Adrenal gland (tissue), 12 donors: Measurements from ENCODE around the gene ZNF772. TPM values are rescaled to one million over a fixed set of nuclear protein-coding genes. Genes with fewer than 3 reads are reported as not detected.
"Not testable (repeated sequence)": the region's sequence is repeated elsewhere in the genome, so short reads cannot be mapped to it uniquely, and the experiment has no call there.

ENCODE experiments used
- DNase-seq, 7 donors: peaks; one replicate each; pipeline ENCODE4 v3.0.0-alpha.2; 2019 to 2020
- H3K27ac ChIP-seq, 5 donors: fragments of 200-600 bp; sonication (generic) in 4 of 5; 1 replicate in 3 of 5; 2 replicates in 2 of 5; pipeline versions ENCODE4 v1.5.1 to v1.8.0; 2016 to 2020; ENCODE audit warnings: mild to moderate bottlenecking in 1 of 5
- H3K27me3 ChIP-seq: fragments of 200-600 bp; 2 replicates; pipeline ENCODE4 v1.8.0; 2021
- H3K36me3 ChIP-seq, 2 donors: fragments of 200-600 bp; replicated peaks in 1 of 2; 1 replicate in 1 of 2; 2 replicates in 1 of 2; pipeline versions ENCODE4 v1.5.1 to v1.8.0; 2018 to 2022
- H3K4me1 ChIP-seq, 2 donors: fragments of 200-600 bp; replicated peaks in 1 of 2; 1 replicate in 1 of 2; 2 replicates in 1 of 2; pipeline versions ENCODE4 v1.5.1 to v1.8.0; 2018 to 2021
- H3K4me3 ChIP-seq, 4 donors: fragments of 200-600 bp; sonication (generic) in 3 of 4; one replicate each; pipeline ENCODE4 v1.5.1; 2016 to 2018
- H3K9me3 ChIP-seq, 3 donors: fragments of 200-600 bp; sonication (generic) in 1 of 3; replicated peaks in 1 of 3; 1 replicate in 2 of 3; 2 replicates in 1 of 3; pipeline versions ENCODE4 v1.5.1 to v1.8.0; 2016 to 2021
- POLR2A ChIP-seq, 2 donors: fragments of 450-650 bp; IDR thresholded peaks; one replicate each; pipeline ENCODE4 v1.6.1; 2017; ENCODE audit warnings: antibody characterized with exemption in 2 of 2, mild to moderate bottlenecking in 2 of 2, moderate library complexity in 1 of 2
- WGBS, 4 donors: extraction: QIAGEN DNeasy Blood & Tissue Kit in 2 of 4; methylation state at CpG; one replicate each; pipeline versions ENCODE4 v1.1.5 to v1.1.7; 2013 to 2017; 5-methylcytosine and 5-hydroxymethylcytosine counted together
- intact Hi-C, 2 donors: fragments of 100-400 bp; cut with DNase I; formaldehyde crosslinking; loops; one replicate each; pipeline versions ENCODE4 v1.14.1 to v1.15.0; 2022 to 2023
- polyA plus RNA-seq, 3 donors: library from polyadenylated mRNA; stranded (reverse); fragments of 200-250 nt in 2 of 3; fragments of 350-450 nt in 1 of 3; fragmentation: Illumina TruSeq in 1 of 3; extraction: RNeasy Lipid Tissue Mini Kit (QIAGEN cat#74804) in 1 of 3; gene quantifications; one replicate each; pipeline ENCODE4 v1.2.3, GENCODE V29; 2013 to 2014
- total RNA-seq, 9 donors: library from RNA; depleted of rRNA in 4 of 9; stranded (reverse); fragments of >200 nt in 4 of 9; fragments of 120-200 nt in 1 of 9; fragmentation: NEBNext Ultra II Directional in 1 of 9; extraction: Animal tissue kit (Norgen Biotek cat#: 25700) in 1 of 9; gene quantifications; one replicate each; pipeline versions ENCODE4 v1.1.0 to v1.2.4, GENCODE V29; 2013 to 2023
- TF ChIP-seq, protein P1 (sequence below), 6 experiments: fragments of 450-650 bp in 4 of 6; fragments of 200-600 bp in 2 of 6; sonication (generic) in 1 of 6; IDR thresholded peaks; 1 replicate in 5 of 6; 2 replicates in 1 of 6; pipeline versions ENCODE4 v1.5.1 to v1.8.0; 2016 to 2021; ENCODE audit warnings: antibody characterized with exemption in 6 of 6, mild to moderate bottlenecking in 2 of 6, moderate library complexity in 1 of 6
- donor health status: healthy with polysubstance abuse.
- donor health status: Bipolar disorder and iron deficiency.
- donor health status: DM: yes; HTN: yes; CAD: no.
- donor health status: DM: no; HTN: no; CAD: no.
- donor health status: DM: no; HTN: no; CAD: no.
- donor health status: DM: yes; HTN: yes; CAD: no.

Gene ZNF772
- total and polyA plus RNA-seq, 12 donors, result 1.4 to 27.9 (median 16.1) TPM

DNA sequence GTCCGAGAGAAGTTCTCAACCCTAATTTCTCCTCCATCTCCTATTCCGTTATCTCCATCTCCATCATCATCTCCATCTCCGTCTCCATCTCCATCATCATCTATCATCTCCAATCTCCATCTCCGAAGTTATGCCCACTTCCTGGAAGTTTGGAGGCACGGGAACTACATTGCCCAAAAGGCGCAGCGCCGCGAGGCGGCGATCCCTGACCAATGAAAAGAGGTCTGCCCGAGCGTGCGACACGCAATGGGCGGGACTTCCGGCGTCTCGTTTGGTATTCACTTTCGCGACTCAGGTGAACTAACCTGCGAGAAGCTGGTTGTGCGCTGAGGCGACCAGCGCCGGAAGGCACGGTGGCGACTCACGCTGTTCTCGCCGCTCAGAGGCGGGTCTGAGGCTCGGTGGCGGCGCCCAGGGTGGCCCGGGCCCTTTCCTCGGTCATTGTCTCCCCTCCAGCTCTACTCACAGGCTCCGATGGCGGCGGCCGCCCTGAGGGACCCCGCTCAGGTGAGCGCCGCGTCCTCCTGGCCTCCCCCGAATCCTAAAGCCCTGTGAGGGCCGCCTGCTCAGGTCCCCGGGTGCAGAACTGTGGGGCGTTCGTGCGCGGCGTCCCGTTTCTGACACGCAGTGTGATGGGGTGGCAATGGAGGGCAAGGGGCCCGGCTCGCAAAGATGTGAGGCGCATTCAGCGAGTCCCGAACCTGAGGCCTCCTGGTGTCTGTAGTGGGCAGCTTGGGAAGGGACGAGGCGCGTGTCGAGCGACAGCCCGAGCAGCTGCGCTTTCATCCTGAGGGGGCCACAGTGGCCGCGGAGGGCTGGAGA is 10.3 kb upstream of the ZNF772 start, which contains the start of gene ZNF419:
Gene ZNF419, plus strand, starts transcription at position 274 of the 822 bp plus-strand sequence. Its CDS starts 201 bp downstream, at position 475.
- H3K9me3 ChIP-seq, H3K4me1 ChIP-seq, H3K36me3 ChIP-seq, H3K27me3 ChIP-seq, intact Hi-C loops: not testable (repeated sequence)
- 1 to 5% (median 3%) methylated on average over 11 to 58 of the region's 69 CpGs for WGBS, 4 donors
- DNase-seq, result peak; percentile 87 to 96 (median 93)
- peak within 1 kb of the TSS; percentile 64 to 100 (median 82) for H3K4me3 ChIP-seq
- peak within 1 kb of the TSS in 3 of 5 donors; percentile 75 to 82 (median 76) for H3K27ac ChIP-seq
- peak; percentile 36 to 63 for TF ChIP-seq POLR2A (IDR thresholded peaks at IDR 0.05)
- TF ChIP-seq, protein P1, sequence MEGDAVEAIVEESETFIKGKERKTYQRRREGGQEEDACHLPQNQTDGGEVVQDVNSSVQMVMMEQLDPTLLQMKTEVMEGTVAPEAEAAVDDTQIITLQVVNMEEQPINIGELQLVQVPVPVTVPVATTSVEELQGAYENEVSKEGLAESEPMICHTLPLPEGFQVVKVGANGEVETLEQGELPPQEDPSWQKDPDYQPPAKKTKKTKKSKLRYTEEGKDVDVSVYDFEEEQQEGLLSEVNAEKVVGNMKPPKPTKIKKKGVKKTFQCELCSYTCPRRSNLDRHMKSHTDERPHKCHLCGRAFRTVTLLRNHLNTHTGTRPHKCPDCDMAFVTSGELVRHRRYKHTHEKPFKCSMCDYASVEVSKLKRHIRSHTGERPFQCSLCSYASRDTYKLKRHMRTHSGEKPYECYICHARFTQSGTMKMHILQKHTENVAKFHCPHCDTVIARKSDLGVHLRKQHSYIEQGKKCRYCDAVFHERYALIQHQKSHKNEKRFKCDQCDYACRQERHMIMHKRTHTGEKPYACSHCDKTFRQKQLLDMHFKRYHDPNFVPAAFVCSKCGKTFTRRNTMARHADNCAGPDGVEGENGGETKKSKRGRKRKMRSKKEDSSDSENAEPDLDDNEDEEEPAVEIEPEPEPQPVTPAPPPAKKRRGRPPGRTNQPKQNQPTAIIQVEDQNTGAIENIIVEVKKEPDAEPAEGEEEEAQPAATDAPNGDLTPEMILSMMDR (IDR thresholded peaks at IDR 0.05), result peak in 3 of 6 experiments; percentile 6 to 11 (median 8)

DNA sequence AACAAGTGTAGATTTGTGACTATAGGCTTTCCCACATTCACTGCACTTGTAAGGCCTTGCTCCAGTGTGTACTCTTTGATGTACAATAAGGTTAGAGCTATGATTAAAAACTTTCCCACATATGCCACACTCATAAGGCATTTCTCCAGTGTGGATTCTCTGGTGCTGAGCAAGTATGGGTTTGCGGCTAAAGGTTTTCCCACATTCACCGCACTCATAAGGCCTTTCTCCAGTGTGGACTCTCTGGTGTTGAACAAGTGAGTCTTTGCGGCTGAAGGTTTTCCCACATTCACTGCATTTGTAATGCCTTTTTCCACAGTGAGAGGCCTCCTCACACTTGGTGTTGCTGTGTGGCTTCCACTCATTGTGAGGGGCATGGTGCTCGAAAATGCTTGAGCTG is 3.7 kb downstream of the ZNF772 start:
- no peak overlapping the region for H3K27ac ChIP-seq
- no peaks in the 10 kb centered on the region for H3K27me3 ChIP-seq
- TF ChIP-seq, protein P1 (IDR thresholded peaks at IDR 0.05), result no peak
- TF ChIP-seq POLR2A (IDR thresholded peaks at IDR 0.05), result no peak
- H3K4me1 ChIP-seq, result peaks cover 5 to 8% of the 10 kb centered on the region in 2 donors
- peaks cover 12 to 80% (median 13%) of the 10 kb centered on the region in 3 donors for H3K9me3 ChIP-seq
- H3K4me3 ChIP-seq, result peak overlapping the region in 1 of 4 donors; percentile 7
- no peak for DNase-seq
- H3K36me3 ChIP-seq, result peaks cover 0 to 21% of the 10 kb centered on the region in 2 donors
- intact Hi-C loops, result no loop called here
- 92 to 100% (median 97%) methylated on average over 3 to 4 of the region's 4 CpGs for WGBS, 4 donors

DNA sequence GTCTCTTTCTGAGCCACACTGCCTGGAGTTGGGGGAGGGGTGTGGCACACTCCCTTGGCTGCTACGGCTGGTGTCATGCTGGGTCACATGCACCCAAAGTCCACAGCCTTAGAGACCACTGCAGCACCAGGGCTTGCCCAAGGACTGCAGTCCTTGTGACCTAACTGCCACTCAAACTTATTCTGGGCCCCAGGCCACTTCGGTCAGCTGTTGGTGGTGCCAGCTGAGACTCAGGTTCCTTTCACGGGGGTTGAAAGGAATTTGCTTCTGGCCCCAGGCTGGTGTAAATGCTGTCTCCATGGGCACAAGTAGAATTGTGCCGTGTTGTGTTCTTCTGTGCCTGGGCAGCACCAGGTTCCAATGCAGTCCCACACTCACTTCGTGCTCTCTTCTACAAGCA is 10.9 kb downstream of the ZNF772 start:
- Histone ChIP-seq H3K9me3 (peaks cover 6 to 71% (median 38%) of the 10 kb centered on the region in 3 donors), H3K4me3 (no peak overlapping the region), H3K27me3 (no peaks in the 10 kb centered on the region), H3K27ac (no peak overlapping the region), H3K36me3 (no peaks in the 10 kb centered on the region), H3K4me1 (no peaks in the 10 kb centered on the region)
- no peak for DNase-seq
- 94 to 100% (median 98%) methylated on average over 2 to 5 of the region's 5 CpGs for WGBS, 4 donors
- TF ChIP-seq, protein P1 (IDR thresholded peaks at IDR 0.05), result no peak
- TF ChIP-seq POLR2A (IDR thresholded peaks at IDR 0.05), result no peak
- intact Hi-C loops, result no loop called here

DNA sequence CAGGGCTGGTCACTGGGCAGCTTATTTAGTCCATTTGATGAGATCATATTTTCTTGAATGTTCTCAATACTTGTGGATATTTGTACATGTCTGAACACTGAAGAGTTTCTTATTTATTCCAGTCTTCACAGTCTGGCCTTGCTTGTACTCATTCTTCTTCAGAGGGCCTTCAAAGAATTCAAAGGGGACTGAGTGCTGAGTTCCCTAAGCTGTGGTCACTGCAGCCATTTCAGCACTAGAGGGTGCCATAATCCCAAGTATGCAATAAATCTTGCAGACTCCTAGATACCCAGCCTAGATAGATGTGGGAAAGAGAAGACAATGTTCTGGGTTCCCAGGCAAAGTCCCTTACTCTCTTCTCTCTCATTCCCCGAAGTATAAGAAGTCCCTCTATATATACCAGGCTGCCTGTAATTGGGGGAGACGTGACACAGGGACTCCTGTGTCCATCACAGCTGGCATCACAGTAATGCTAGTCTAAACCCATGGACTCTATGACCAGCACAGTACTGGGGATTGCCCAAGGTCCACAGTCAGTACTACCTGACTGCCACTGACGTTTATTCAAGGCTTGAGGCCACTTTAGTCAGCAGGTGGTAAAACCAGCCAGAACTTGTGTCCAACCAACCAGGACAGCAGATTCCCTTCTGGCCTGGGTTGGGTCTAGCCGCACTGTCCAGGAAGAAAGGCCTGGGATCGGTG is 11.5 kb downstream of the ZNF772 start:
- no peaks in the 10 kb centered on the region for H3K27me3 ChIP-seq
- no peak for TF ChIP-seq POLR2A (IDR thresholded peaks at IDR 0.05)
- TF ChIP-seq, protein P1 (IDR thresholded peaks at IDR 0.05), result no peak
- DNase-seq, result no peak
- H3K36me3 ChIP-seq, result no peaks in the 10 kb centered on the region
- no peak overlapping the region for H3K27ac ChIP-seq
- no peaks in the 10 kb centered on the region for H3K4me1 ChIP-seq
- intact Hi-C loops, result no loop called here
- 73 to 90% (median 85%) methylated on average over 4 to 5 of the region's 5 CpGs for WGBS, 4 donors
- no peak overlapping the region for H3K4me3 ChIP-seq
- peaks cover 5 to 71% (median 38%) of the 10 kb centered on the region in 3 donors for H3K9me3 ChIP-seq
